Measurements from ENCODE around the gene MAP3K5. TPM values are rescaled to one million over a fixed set of nuclear protein-coding genes. Genes with fewer than 3 reads are reported as not detected.

MAP3K5 gene
- total and polyA plus RNA-seq, 7 experiments from 2014 or later = 2.6 to 32.5 (median 13.4) TPM

DNA sequence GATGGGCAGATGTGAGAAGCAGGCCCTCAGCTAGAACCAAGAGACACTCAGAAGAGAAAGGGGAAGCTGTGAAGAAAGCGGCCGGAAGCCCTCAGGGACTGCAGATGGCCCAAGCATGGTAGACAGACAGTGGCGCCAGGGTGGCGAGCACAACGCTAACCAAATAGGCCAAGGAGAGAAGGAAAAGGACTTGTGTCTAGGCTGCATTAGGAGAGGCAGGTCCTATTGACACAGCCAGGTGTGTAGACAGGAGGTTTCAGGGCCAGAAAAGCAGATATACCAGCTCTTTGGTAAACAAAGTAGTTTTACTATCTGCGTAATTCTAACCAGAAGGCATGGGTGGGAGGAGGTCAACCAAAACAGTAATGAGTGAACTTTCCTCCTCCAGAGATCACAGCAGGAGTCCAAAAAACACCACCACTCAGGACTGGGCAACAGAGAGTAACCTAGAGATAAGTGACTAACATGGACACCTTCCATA, 226.2 kb downstream of the MAP3K5 start:
- CTCF ChIA-PET = no interaction called here
- H3K27ac Mint-ChIP-seq = no peak overlapping the region
- peaks cover 21 to 51% (median 41%) of the 10 kb centered on the region in 5 donors for H3K36me3 Mint-ChIP-seq

GRCh38 chr6:136564180-136564579, 228.1 kb downstream of the MAP3K5 start:
- H3K36me3 Mint-ChIP-seq = peaks cover 13 to 37% (median 31%) of the 10 kb centered on the region in 5 donors
- no peak for DNase-seq
- H3K36me3 ChIP-seq (ENCODE audit: control insufficient read depth in 2 of 3, insufficient read depth in 3 of 3, low read length in 3 of 3) = peaks cover 0 to 8% (median 5%) of the 10 kb centered on the region in 3 experiments
- peaks cover 0 to 17% (median 5%) of the 10 kb centered on the region in 7 donors for H3K4me1 Mint-ChIP-seq
- ChIA-PET CTCF (interaction anchor here (1.9 kb wide), 1 partner anchor 14 kb away, joined by 5 read pairs; the partner anchor contains the start of gene MAP7), POLR2A (no interaction called here)
- ATAC-seq = peak; percentile 22
- H3K4me1 ChIP-seq (ENCODE audit: control insufficient read depth in 2 of 2, insufficient read depth in 2 of 2, low read length in 2 of 2) = peaks cover 0 to 6% of the 10 kb centered on the region in 2 donors
- intact Hi-C loops (cut with micrococcal nuclease) = no loop called here
- no peaks in the 10 kb centered on the region for H3K27me3 ChIP-seq (ENCODE audit: control insufficient read depth in 2 of 2, insufficient read depth in 2 of 2, low read length in 2 of 2)
- H3K9me3 ChIP-seq (ENCODE audit: control insufficient read depth in 2 of 3, low read length in 3 of 3) = no peaks in the 10 kb centered on the region
- H3K4me3 Mint-ChIP-seq = no peak overlapping the region
- peaks cover 0 to 1% (median 0%) of the 10 kb centered on the region in 11 donors for H3K9me3 Mint-ChIP-seq
- peak overlapping the region in 1 of 9 donors; percentile 34 for H3K27ac Mint-ChIP-seq
- H3K27me3 Mint-ChIP-seq = no peaks in the 10 kb centered on the region
- no peak overlapping the region for H3K27ac ChIP-seq (ENCODE audit: low read depth, low read length)
- H3K4me3 ChIP-seq (ENCODE audit: low read length) = no peak overlapping the region

More for the DNA sequence above, 226.2 kb downstream of the MAP3K5 start:
- Mint-ChIP-seq H3K27me3 (no peaks in the 10 kb centered on the region), H3K4me3 (no peak overlapping the region), H3K4me1 (peaks cover 0 to 17% (median 5%) of the 10 kb centered on the region in 7 donors), H3K9me3 (peaks cover 0 to 9% (median 2%) of the 10 kb centered on the region in 11 donors)
- Histone ChIP-seq H3K27ac (ENCODE audit: low read depth, low read length) (no peak overlapping the region), H3K4me1 (ENCODE audit: control insufficient read depth in 2 of 2, insufficient read depth in 2 of 2, low read length in 2 of 2) (peaks cover 0 to 6% of the 10 kb centered on the region in 2 donors), H3K9me3 (ENCODE audit: control insufficient read depth in 2 of 3, low read length in 3 of 3) (no peaks in the 10 kb centered on the region), H3K36me3 (ENCODE audit: control insufficient read depth in 2 of 3, insufficient read depth in 3 of 3, low read length in 3 of 3) (peaks cover 0 to 8% (median 5%) of the 10 kb centered on the region in 3 experiments), H3K27me3 (ENCODE audit: control insufficient read depth in 2 of 2, insufficient read depth in 2 of 2, low read length in 2 of 2) (no peaks in the 10 kb centered on the region), H3K4me3 (ENCODE audit: low read length) (no peak overlapping the region)
- ATAC-seq = peak; percentile 64
- intact Hi-C loops (cut with micrococcal nuclease) = no loop called here
- no peak for DNase-seq
- POLR2A ChIA-PET = no interaction called here

DNA sequence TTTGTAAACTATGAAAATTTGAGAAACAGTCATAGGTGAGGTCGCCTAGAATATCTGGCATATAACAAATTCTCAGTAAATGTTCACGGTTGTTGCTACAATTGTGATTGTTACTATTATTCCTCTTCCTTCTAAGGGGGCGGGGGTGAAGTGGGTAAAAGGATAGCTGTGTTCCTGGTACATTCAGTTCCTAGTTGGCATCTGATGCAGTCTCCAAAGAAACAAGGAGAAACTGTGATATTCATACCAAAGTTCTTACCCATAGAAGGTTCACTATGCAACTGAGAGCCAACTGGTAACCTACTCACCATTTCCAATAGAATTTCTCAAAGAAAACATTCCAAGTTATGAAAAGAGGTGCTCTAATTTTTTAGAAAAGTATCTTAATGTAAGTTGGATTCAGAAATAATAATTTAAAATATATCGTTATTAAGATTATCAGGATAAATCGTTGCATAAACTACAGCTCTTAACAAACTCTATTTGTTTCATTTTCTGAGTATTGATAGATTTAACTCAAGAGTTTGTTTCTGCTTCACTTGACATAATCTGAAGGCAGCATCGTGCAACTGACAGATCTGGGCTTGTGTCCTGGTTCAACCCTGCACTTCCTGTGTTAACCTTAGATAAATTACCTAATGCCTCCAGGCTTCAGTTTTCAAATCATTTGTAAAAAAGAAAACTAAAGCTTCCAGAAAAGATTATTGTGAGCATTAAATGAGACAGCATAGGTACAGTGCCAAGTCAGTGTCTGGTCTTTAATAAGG, 228.7 kb downstream of the MAP3K5 start:
- POLR2A ChIA-PET = no interaction called here
- no peaks in the 10 kb centered on the region for H3K27me3 ChIP-seq (ENCODE audit: control insufficient read depth in 2 of 2, insufficient read depth in 2 of 2, low read length in 2 of 2)
- Mint-ChIP-seq H3K4me3 (no peak overlapping the region), H3K27me3 (no peaks in the 10 kb centered on the region), H3K9me3 (peaks cover 0 to 1% (median 0%) of the 10 kb centered on the region in 11 donors), H3K36me3 (peaks cover 13 to 38% (median 32%) of the 10 kb centered on the region in 5 donors), H3K27ac (no peak overlapping the region), H3K4me1 (peaks cover 0 to 17% (median 5%) of the 10 kb centered on the region in 7 donors)
- peaks cover 0 to 6% of the 10 kb centered on the region in 2 donors for H3K4me1 ChIP-seq (ENCODE audit: control insufficient read depth in 2 of 2, insufficient read depth in 2 of 2, low read length in 2 of 2)
- intact Hi-C loops (cut with micrococcal nuclease) = no loop called here
- ATAC-seq = peak; percentile 22
- no peak overlapping the region for H3K27ac ChIP-seq (ENCODE audit: low read depth, low read length)
- H3K4me3 ChIP-seq (ENCODE audit: low read length) = no peak overlapping the region
- CTCF ChIA-PET = interaction anchor here (1.9 kb wide), 1 partner anchor 13 kb away, joined by 5 read pairs; the partner anchor contains the start of gene MAP7
- H3K9me3 ChIP-seq (ENCODE audit: control insufficient read depth in 2 of 3, low read length in 3 of 3) = no peaks in the 10 kb centered on the region
- DNase-seq = no peak
- H3K36me3 ChIP-seq (ENCODE audit: control insufficient read depth in 2 of 3, insufficient read depth in 3 of 3, low read length in 3 of 3) = peaks cover 0 to 8% (median 5%) of the 10 kb centered on the region in 3 experiments

GRCh38 chr6:136562211-136562610, 230.1 kb downstream of the MAP3K5 start:
- Mint-ChIP-seq H3K4me3 (no peak overlapping the region), H3K9me3 (peaks cover 0 to 1% (median 0%) of the 10 kb centered on the region in 11 donors), H3K27ac (no peak overlapping the region), H3K4me1 (peaks cover 0 to 17% (median 5%) of the 10 kb centered on the region in 7 donors), H3K27me3 (no peaks in the 10 kb centered on the region), H3K36me3 (peaks cover 13 to 43% (median 38%) of the 10 kb centered on the region in 5 donors)
- ATAC-seq = no peak
- H3K36me3 ChIP-seq (ENCODE audit: control insufficient read depth in 2 of 3, insufficient read depth in 3 of 3, low read length in 3 of 3) = peaks cover 0 to 8% (median 5%) of the 10 kb centered on the region in 3 experiments
- H3K4me3 ChIP-seq (ENCODE audit: low read length) = no peak overlapping the region
- ChIA-PET POLR2A (no interaction called here), CTCF (no interaction called here)
- H3K27me3 ChIP-seq (ENCODE audit: control insufficient read depth in 2 of 2, insufficient read depth in 2 of 2, low read length in 2 of 2) = no peaks in the 10 kb centered on the region
- no peak for DNase-seq
- H3K4me1 ChIP-seq (ENCODE audit: control insufficient read depth in 2 of 2, insufficient read depth in 2 of 2, low read length in 2 of 2) = peaks cover 0 to 6% of the 10 kb centered on the region in 2 donors
- intact Hi-C loops (cut with micrococcal nuclease) = no loop called here
- H3K27ac ChIP-seq (ENCODE audit: low read depth, low read length) = no peak overlapping the region
- H3K9me3 ChIP-seq (ENCODE audit: control insufficient read depth in 2 of 3, low read length in 3 of 3) = no peaks in the 10 kb centered on the region

DNA sequence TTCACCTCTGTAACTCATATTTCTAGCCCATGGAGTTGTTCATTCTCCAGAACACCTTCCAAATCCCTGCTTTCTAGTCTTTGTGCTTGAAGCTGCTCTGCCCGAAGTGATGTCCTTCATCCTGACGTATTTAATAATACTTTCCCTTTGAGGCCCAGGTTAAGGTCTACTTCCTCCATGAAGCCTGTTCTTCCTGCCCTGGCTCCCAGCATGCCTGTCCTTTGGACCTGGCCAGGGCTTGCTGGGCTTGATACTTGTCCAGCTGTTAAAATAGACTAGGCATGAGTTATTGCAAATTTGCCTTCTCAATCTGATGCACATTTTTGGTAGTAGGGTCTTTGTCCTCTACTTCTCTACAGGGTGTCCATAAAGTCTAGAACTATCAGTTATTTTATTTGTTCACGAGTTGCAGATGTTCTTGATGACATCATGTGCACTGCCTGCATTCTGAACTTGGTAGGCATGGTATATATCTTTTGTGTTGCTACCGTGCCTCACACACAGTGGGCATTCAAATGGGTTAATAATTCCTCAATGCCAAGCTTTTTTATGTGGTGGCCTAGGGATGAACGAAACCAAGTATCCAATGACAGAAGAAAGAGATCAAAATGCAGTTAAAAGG, 239.0 kb downstream of the MAP3K5 start:
- Histone ChIP-seq H3K36me3 (ENCODE audit: control insufficient read depth in 2 of 3, insufficient read depth in 3 of 3, low read length in 3 of 3) (no peaks in the 10 kb centered on the region), H3K27ac (ENCODE audit: low read depth, low read length) (no peak overlapping the region), H3K9me3 (ENCODE audit: control insufficient read depth in 2 of 3, low read length in 3 of 3) (no peaks in the 10 kb centered on the region), H3K4me3 (ENCODE audit: low read length) (no peak overlapping the region), H3K4me1 (ENCODE audit: control insufficient read depth in 2 of 2, insufficient read depth in 2 of 2, low read length in 2 of 2) (no peaks in the 10 kb centered on the region), H3K27me3 (ENCODE audit: control insufficient read depth in 2 of 2, insufficient read depth in 2 of 2, low read length in 2 of 2) (peaks cover 7 to 14% of the 10 kb centered on the region in 2 donors)
- Mint-ChIP-seq H3K4me3 (peak overlapping the region in 1 of 10 donors; percentile 9), H3K4me1 (peaks cover 0 to 16% (median 7%) of the 10 kb centered on the region in 7 donors), H3K9me3 (peaks cover 0 to 2% (median 0%) of the 10 kb centered on the region in 11 donors), H3K36me3 (peaks cover 4 to 23% (median 17%) of the 10 kb centered on the region in 5 donors), H3K27me3 (peaks cover 12 to 41% (median 20%) of the 10 kb centered on the region in 5 donors), H3K27ac (no peak overlapping the region)
- intact Hi-C loops (cut with micrococcal nuclease) = loop anchor here in 1 of 2 donors (5.0 kb wide), 1 partner anchor 876 kb away; no protein-coding TSS in a partner anchor
- ChIA-PET POLR2A (no interaction called here), CTCF (no interaction called here)
- DNase-seq (no peak), ATAC-seq (no peak)

DNA sequence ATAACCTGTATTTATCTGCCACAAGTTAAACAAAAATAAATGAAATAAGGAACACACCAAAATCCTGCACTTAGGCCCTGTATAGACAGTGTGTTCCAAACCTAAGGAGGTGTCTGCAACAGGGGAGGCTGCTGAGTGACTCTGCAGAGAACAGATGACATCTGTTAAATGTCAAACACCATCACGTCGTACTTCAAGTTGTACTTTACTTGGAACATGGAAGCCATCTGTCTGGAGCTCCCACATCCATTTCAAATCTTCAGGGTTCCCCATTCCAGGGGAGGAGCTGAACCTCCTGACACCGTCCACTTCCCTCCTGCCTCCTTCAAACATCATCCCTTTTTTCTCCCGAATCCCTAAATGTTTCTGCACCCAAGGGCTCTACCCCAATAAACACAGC, 240.2 kb downstream of the MAP3K5 start:
- H3K36me3 ChIP-seq (ENCODE audit: control insufficient read depth in 2 of 3, insufficient read depth in 3 of 3, low read length in 3 of 3) = no peaks in the 10 kb centered on the region
- H3K27me3 ChIP-seq (ENCODE audit: control insufficient read depth in 2 of 2, insufficient read depth in 2 of 2, low read length in 2 of 2) = peaks cover 7 to 14% of the 10 kb centered on the region in 2 donors
- Mint-ChIP-seq H3K36me3 (peaks cover 4 to 13% (median 8%) of the 10 kb centered on the region in 5 donors), H3K27ac (peak overlapping the region in 1 of 9 donors; percentile 22), H3K9me3 (peaks cover 0 to 2% (median 0%) of the 10 kb centered on the region in 11 donors), H3K27me3 (peaks cover 24 to 51% (median 29%) of the 10 kb centered on the region in 5 donors), H3K4me1 (peaks cover 0 to 16% (median 7%) of the 10 kb centered on the region in 7 donors), H3K4me3 (peak overlapping the region in 5 of 10 donors; percentile 5 to 72 (median 25))
- POLR2A ChIA-PET = no interaction called here
- CTCF ChIA-PET = no interaction called here
- H3K27ac ChIP-seq (ENCODE audit: low read depth, low read length) = no peak overlapping the region
- ATAC-seq = no peak
- no peak for DNase-seq
- H3K9me3 ChIP-seq (ENCODE audit: control insufficient read depth in 2 of 3, low read length in 3 of 3) = no peaks in the 10 kb centered on the region
- intact Hi-C loops (cut with micrococcal nuclease) = loop anchor here in 1 of 2 donors (5.0 kb wide), 1 partner anchor 875 kb away; no protein-coding TSS in a partner anchor
- no peaks in the 10 kb centered on the region for H3K4me1 ChIP-seq (ENCODE audit: control insufficient read depth in 2 of 2, insufficient read depth in 2 of 2, low read length in 2 of 2)
- H3K4me3 ChIP-seq (ENCODE audit: low read length) = no peak overlapping the region
